HepG2 (cell line): ENCODE measurements around the gene LSM3. TPM values are rescaled to one million over a fixed set of nuclear protein-coding genes. Genes with fewer than 3 reads are reported as not detected.

Source experiments
- HOXA3 ChIP-seq: sonication (generic); formaldehyde crosslinking; IDR thresholded peaks from 2 replicates; pipeline ENCODE4 v1.5.0; 2020; ENCODE audit warnings: missing genetic modification reagents
- HOXA9 ChIP-seq: sonication (generic); formaldehyde crosslinking; IDR thresholded peaks from 2 replicates; pipeline ENCODE4 v1.8.1; 2022; ENCODE audit warnings: missing genetic modification reagents, mild to moderate bottlenecking, moderate library complexity, borderline replicate concordance
- KMT2B ChIP-seq: IDR thresholded peaks from 2 replicates; pipeline ENCODE4 v1.6.1; 2016; ENCODE audit warnings: missing genetic modification reagents, missing compliant biosample characterization
- RFX5 ChIP-seq: IDR thresholded peaks from 2 replicates; pipeline ENCODE4 v1.6.1; 2011; ENCODE audit warnings: low read depth, low read length, improper control_type of control experiment
- SPEN ChIP-seq: sonication (generic); formaldehyde crosslinking; IDR thresholded peaks from 2 replicates; pipeline ENCODE4 v1.5.1; 2020; ENCODE audit warnings: low read depth, mild to moderate bottlenecking, missing genetic modification reagents
- TBP ChIP-seq: sonication (generic); formaldehyde crosslinking; IDR thresholded peaks from 2 replicates; pipeline ENCODE4 v1.5.0; 2020; ENCODE audit warnings: missing genetic modification reagents
- TOPORS ChIP-seq: sonication (generic); formaldehyde crosslinking; IDR thresholded peaks from 2 replicates; pipeline ENCODE4 v1.8.0; 2023; ENCODE audit warnings: mild to moderate bottlenecking, missing genetic modification reagents
- TP53 ChIP-seq: sonication (generic); formaldehyde crosslinking; conservative IDR thresholded peaks from 2 replicates; pipeline ENCODE4 v1.4.0; 2020; ENCODE audit warnings: missing genetic modification reagents
- ZBTB1 ChIP-seq: sonication (generic); formaldehyde crosslinking; IDR thresholded peaks from 2 replicates; pipeline ENCODE4 v1.4.0; 2020; ENCODE audit warnings: missing genetic modification reagents, borderline replicate concordance
- ZNF331 ChIP-seq: sonication (generic); formaldehyde crosslinking; IDR thresholded peaks from 2 replicates; pipeline ENCODE4 v1.4.0; 2020; ENCODE audit warnings: missing genetic modification reagents
- ZNF564 ChIP-seq: sonication (generic); formaldehyde crosslinking; IDR thresholded peaks from 2 replicates; pipeline ENCODE4 v1.8.1; 2023; ENCODE audit warnings: mild to moderate bottlenecking, missing genetic modification reagents
- ZNF788 ChIP-seq: sonication (generic); formaldehyde crosslinking; IDR thresholded peaks from 2 replicates; pipeline ENCODE4 v1.5.0; 2020; ENCODE audit warnings: mild to moderate bottlenecking, missing genetic modification reagents, borderline replicate concordance
- polyA plus RNA-seq, 8 experiments: library from polyadenylated mRNA; depleted of rRNA in 3 of 8; stranded (reverse) in 7 of 8; unstranded in 1 of 8; fragments of >200 nt; fragmentation: Illumina TruSeq in 4 of 8; extraction: Trizol in 4 of 8; gene quantifications; 2 replicates each; pipeline versions ENCODE4 v1.2.1 to v1.2.3, GENCODE V29; 2011 to 2016; ENCODE audit warnings: low read depth in 4 of 8, missing spikeins in 1 of 8, mixed read lengths in 1 of 8; ENCODE audit not compliant: insufficient read depth in 1 of 8
- total RNA-seq, 5 experiments: library from RNA; depleted of rRNA; stranded (reverse); fragments of >200 nt; fragmentation: Illumina TruSeq; extraction: Trizol; gene quantifications; 2 replicates each; pipeline ENCODE4 v1.2.3, GENCODE V29; 2016; ENCODE audit warnings: low read depth in 1 of 5
- TF ChIP-seq, protein P1 (sequence below): sonication (generic); formaldehyde crosslinking; IDR thresholded peaks from 2 replicates; pipeline ENCODE4 v1.4.0; 2020; ENCODE audit warnings: missing genetic modification reagents
- TF ChIP-seq, protein P2 (sequence below): sonication (generic); formaldehyde crosslinking; IDR thresholded peaks from 2 replicates; pipeline ENCODE4 v1.8.1; 2023; ENCODE audit warnings: mild to moderate bottlenecking, missing genetic modification reagents
- TF ChIP-seq, protein P3 (sequence below): sonication (generic); formaldehyde crosslinking; IDR thresholded peaks from 2 replicates; pipeline ENCODE4 v1.4.0; 2020; ENCODE audit warnings: low read depth, missing genetic modification reagents
- TF ChIP-seq, protein P4 (sequence below), 2 experiments: sonication (generic) in 1 of 2; formaldehyde crosslinking in 1 of 2; IDR thresholded peaks; 2 replicates each; pipeline versions ENCODE4 v1.4.0 to v1.6.1; 2016 to 2020; ENCODE audit warnings: borderline replicate concordance in 1 of 2, low read depth in 1 of 2, mild to moderate bottlenecking in 1 of 2, missing genetic modification reagents in 1 of 2

The LSM3 gene
- total and polyA plus RNA-seq, 2 of the 13 experiments (the other 11 are each of a cell fraction or from before 2014, with no cell fraction given), result 5.1 to 19.4 TPM

DNA sequence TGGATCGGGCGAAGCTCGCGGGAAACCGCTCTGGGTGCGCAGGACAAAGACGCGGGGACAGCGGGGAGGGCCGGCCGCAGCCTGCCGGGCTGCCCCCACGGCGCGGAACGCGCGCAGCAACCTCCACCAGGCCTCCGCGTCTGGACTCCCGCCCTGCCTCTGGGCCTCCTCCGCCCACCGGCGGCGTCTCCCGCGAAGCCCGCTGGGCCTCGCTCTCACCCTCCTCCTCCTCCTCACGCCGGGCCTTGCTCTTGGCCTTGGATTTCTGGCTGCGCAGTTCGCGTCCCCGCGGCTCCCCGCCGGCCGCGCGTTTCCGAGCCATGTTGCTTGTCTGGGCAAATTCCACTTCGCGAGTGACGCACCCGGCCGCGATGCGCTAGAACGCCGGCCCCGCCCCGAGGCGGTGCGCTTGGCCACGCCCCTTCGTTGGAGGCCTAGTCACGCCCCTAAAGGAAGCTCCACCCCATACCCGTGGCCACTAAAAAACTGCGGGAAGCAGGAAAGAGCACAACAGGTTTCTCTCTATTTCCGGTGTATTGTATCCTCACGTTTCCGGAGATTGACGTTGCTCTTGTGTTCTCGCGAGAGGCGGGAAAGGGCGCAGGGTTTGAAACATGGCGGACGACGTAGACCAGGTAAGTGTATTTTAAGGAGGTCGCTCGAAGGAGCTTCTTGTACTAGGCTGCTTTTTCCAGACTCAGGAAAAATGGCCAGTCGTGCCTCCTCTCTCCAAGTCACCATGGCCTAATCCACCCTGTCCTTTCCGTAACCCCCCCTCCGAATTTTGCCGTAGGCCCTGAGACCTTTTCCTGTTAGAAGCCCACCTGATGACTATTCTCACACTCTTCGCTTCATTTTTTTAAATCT lies at the start of gene LSM3, which contains the start of gene XPC (continued):
- TF ChIP-seq, protein P1, sequence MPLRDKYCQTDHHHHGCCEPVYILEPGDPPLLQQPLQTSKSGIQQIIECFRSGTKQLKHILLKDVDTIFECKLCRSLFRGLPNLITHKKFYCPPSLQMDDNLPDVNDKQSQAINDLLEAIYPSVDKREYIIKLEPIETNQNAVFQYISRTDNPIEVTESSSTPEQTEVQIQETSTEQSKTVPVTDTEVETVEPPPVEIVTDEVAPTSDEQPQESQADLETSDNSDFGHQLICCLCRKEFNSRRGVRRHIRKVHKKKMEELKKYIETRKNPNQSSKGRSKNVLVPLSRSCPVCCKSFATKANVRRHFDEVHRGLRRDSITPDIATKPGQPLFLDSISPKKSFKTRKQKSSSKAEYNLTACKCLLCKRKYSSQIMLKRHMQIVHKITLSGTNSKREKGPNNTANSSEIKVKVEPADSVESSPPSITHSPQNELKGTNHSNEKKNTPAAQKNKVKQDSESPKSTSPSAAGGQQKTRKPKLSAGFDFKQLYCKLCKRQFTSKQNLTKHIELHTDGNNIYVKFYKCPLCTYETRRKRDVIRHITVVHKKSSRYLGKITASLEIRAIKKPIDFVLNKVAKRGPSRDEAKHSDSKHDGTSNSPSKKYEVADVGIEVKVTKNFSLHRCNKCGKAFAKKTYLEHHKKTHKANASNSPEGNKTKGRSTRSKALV, result peak; percentile 64; the same call in 1 of the 2 replicates
- TF ChIP-seq, protein P2, sequence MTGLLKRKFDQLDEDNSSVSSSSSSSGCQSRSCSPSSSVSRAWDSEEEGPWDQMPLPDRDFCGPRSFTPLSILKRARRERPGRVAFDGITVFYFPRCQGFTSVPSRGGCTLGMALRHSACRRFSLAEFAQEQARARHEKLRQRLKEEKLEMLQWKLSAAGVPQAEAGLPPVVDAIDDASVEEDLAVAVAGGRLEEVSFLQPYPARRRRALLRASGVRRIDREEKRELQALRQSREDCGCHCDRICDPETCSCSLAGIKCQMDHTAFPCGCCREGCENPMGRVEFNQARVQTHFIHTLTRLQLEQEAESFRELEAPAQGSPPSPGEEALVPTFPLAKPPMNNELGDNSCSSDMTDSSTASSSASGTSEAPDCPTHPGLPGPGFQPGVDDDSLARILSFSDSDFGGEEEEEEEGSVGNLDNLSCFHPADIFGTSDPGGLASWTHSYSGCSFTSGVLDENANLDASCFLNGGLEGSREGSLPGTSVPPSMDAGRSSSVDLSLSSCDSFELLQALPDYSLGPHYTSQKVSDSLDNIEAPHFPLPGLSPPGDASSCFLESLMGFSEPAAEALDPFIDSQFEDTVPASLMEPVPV (CRISPR knock-in tag), result peak; percentile 31
- TF ChIP-seq TBP (CRISPR knock-in tag) (no peak), RFX5 (no peak), TP53 (CRISPR knock-in tag) (peak; percentile 93), HOXA3 (peak; percentile 90), SPEN (CRISPR knock-in tag) (peak; percentile 76), ZBTB1 (CRISPR knock-in tag) (0 out of 2 replicates have a peak, but pooled peaks have one; percentile 23), HOXA9 (CRISPR knock-in tag) (peak; percentile 31; the same call in 1 of the 2 replicates), ZNF331 (CRISPR knock-in tag) (peak; percentile 68; the same call in 1 of the 2 replicates), ZNF564 (CRISPR knock-in tag) (peak; percentile 49; the same call in 1 of the 2 replicates), KMT2B (CRISPR knock-in tag) (peak; percentile 93), ZNF788 (CRISPR knock-in tag) (peak; percentile 85; the same call in 1 of the 2 replicates), TOPORS (CRISPR knock-in tag) (no peak; the same call in 1 of the 2 replicates)
- TF ChIP-seq, protein P3, sequence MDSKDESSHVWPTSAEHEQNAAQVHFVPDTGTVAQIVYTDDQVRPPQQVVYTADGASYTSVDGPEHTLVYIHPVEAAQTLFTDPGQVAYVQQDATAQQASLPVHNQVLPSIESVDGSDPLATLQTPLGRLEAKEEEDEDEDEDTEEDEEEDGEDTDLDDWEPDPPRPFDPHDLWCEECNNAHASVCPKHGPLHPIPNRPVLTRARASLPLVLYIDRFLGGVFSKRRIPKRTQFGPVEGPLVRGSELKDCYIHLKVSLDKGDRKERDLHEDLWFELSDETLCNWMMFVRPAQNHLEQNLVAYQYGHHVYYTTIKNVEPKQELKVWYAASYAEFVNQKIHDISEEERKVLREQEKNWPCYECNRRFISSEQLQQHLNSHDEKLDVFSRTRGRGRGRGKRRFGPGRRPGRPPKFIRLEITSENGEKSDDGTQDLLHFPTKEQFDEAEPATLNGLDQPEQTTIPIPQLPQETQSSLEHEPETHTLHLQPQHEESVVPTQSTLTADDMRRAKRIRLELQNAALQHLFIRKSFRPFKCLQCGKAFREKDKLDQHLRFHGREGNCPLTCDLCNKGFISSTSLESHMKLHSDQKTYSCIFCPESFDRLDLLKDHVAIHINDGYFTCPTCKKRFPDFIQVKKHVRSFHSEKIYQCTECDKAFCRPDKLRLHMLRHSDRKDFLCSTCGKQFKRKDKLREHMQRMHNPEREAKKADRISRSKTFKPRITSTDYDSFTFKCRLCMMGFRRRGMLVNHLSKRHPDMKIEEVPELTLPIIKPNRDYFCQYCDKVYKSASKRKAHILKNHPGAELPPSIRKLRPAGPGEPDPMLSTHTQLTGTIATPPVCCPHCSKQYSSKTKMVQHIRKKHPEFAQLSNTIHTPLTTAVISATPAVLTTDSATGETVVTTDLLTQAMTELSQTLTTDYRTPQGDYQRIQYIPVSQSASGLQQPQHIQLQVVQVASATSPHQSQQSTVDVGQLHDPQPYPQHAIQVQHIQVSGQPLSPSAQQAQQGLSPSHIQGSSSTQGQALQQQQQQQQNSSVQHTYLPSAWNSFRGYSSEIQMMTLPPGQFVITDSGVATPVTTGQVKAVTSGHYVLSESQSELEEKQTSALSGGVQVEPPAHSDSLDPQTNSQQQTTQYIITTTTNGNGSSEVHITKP, result 0 out of 2 replicates have a peak, but pooled peaks have one; percentile 32
- TF ChIP-seq, protein P4, sequence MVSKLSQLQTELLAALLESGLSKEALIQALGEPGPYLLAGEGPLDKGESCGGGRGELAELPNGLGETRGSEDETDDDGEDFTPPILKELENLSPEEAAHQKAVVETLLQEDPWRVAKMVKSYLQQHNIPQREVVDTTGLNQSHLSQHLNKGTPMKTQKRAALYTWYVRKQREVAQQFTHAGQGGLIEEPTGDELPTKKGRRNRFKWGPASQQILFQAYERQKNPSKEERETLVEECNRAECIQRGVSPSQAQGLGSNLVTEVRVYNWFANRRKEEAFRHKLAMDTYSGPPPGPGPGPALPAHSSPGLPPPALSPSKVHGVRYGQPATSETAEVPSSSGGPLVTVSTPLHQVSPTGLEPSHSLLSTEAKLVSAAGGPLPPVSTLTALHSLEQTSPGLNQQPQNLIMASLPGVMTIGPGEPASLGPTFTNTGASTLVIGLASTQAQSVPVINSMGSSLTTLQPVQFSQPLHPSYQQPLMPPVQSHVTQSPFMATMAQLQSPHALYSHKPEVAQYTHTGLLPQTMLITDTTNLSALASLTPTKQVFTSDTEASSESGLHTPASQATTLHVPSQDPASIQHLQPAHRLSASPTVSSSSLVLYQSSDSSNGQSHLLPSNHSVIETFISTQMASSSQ (IDR thresholded peaks at IDR 0.05; ENCODE audit: low read depth), result no peak
- TF ChIP-seq, protein P4 (CRISPR knock-in tag; IDR thresholded peaks at IDR 0.05; ENCODE audit: borderline replicate concordance), result peak; percentile 78
